A673 (cell line): Measurements from ENCODE around the gene MRPL9. TPM values are rescaled to one million over a fixed set of nuclear protein-coding genes. Genes with fewer than 3 reads are reported as not detected.

Source experiments
- BruUV-seq: library from RNA; stranded (reverse); fragments of 400-500 nt; replicated peaks from 2 replicates; lab custom pipeline; 2021; lab: Mats Ljungman, UMichigan
- CTCF ChIA-PET: fragments of 300-600 bp; sonication (Branson Sonifier 250); formaldehyde crosslinking; loops from one replicate; lab custom pipeline; 2022; ENCODE audit warnings: antibody characterized with exemption; lab: Charles Lee
- POLR2A ChIA-PET: fragments of 300-600 bp; sonication (Branson Sonifier 250); formaldehyde crosslinking; loops from one replicate; lab custom pipeline; 2022; ENCODE audit warnings: antibody characterized with exemption; ENCODE audit not compliant: low non-redundant PET; lab: Charles Lee
- DNase-seq: peaks from one replicate; pipeline ENCODE4 v3.0.0-alpha.2; 2015; ENCODE audit warnings: low spot score
- H3K27ac ChIP-seq: fragments of 200-600 bp; sonication (generic); 2 replicates; pipeline ENCODE4 v1.5.1; 2016; ENCODE audit warnings: mixed run types, low read depth, mild to moderate bottlenecking, mixed read lengths, antibody characterized with exemption, low read length; ENCODE audit not compliant: poor library complexity, severe bottlenecking
- H3K27me3 ChIP-seq: fragments of 200-600 bp; sonication (generic); replicated peaks from 2 replicates; pipeline ENCODE4 v1.6.1; 2017; ENCODE audit warnings: mixed run types, low read depth, mild to moderate bottlenecking, mixed read lengths, antibody characterized with exemption, low read length; ENCODE audit not compliant: insufficient read depth, poor library complexity
- H3K36me3 ChIP-seq: fragments of 200-600 bp; sonication (generic); 2 replicates; pipeline ENCODE4 v1.6.1; 2016; ENCODE audit warnings: mixed run types, mild to moderate bottlenecking, mixed read lengths, antibody characterized with exemption, low read length; ENCODE audit not compliant: insufficient read depth, poor library complexity, severe bottlenecking
- H3K4me1 ChIP-seq: fragments of 200-600 bp; sonication (generic); 2 replicates; pipeline ENCODE4 v1.6.1; 2017; ENCODE audit warnings: mixed run types, mild to moderate bottlenecking, mixed read lengths, antibody characterized with exemption, low read length; ENCODE audit not compliant: insufficient read depth, poor library complexity, severe bottlenecking
- H3K4me3 ChIP-seq: fragments of 200-600 bp; sonication (generic); 2 replicates; pipeline ENCODE4 v1.5.1; 2016; ENCODE audit warnings: low read depth, mixed run types, mild to moderate bottlenecking, mixed read lengths, low read length; ENCODE audit not compliant: poor library complexity, severe bottlenecking
- H3K9me3 ChIP-seq: fragments of 200-600 bp; sonication (generic); 2 replicates; pipeline ENCODE4 v1.6.1; 2016; ENCODE audit warnings: mixed run types, low read depth, mild to moderate bottlenecking, mixed read lengths, antibody characterized with exemption, low read length; ENCODE audit not compliant: poor library complexity, severe bottlenecking
- CTCF ChIP-seq: fragments of 300-800, 200-600 bp; sonication (generic); conservative IDR thresholded peaks from 2 replicates; pipeline ENCODE4 v1.5.1; 2017; ENCODE audit warnings: low read depth, mild to moderate bottlenecking, antibody characterized with exemption, low read length, moderate library complexity, mixed read lengths
- EZH2 ChIP-seq: fragments of 200-600 bp; sonication (generic); IDR thresholded peaks from 2 replicates; pipeline ENCODE4 v1.6.1; 2017; ENCODE audit warnings: borderline replicate concordance, low read depth, mild to moderate bottlenecking, mixed read lengths, antibody characterized with exemption, low read length; ENCODE audit not compliant: poor library complexity, severe bottlenecking
- intact Hi-C: fragments of 100-400 bp; cut with micrococcal nuclease; formaldehyde crosslinking; loops from one replicate; pipeline ENCODE4 v1.10.0; 2022; ENCODE audit not compliant: unreplicated experiment
- total RNA-seq: library from RNA; stranded (reverse); gene quantifications from 2 replicates; pipeline ENCODE4 v1.2.3, GENCODE V29; 2021

MRPL9 gene
- total RNA-seq, 1 experiment from 2014 or later, result 143 TPM

- DNase-seq, result no peak
- intact Hi-C loops, result no loop called here
- ChIA-PET CTCF (no interaction called here), POLR2A (no interaction called here)
- H3K4me3 ChIP-seq, result no peak overlapping the region
- no peak overlapping the region for H3K27ac ChIP-seq
- peaks cover 10% of the 10 kb centered on the region for H3K27me3 ChIP-seq
- BruUV-seq, result no TSS peak
- H3K36me3 ChIP-seq, result no peaks in the 10 kb centered on the region
- no peaks in the 10 kb centered on the region for H3K4me1 ChIP-seq
- TF ChIP-seq EZH2 (no peak), CTCF (no peak)
- no peaks in the 10 kb centered on the region for H3K9me3 ChIP-seq
Observed at GRCh38 chr1:151779852-151780251, 16.6 kb upstream of the MRPL9 start.

DNA sequence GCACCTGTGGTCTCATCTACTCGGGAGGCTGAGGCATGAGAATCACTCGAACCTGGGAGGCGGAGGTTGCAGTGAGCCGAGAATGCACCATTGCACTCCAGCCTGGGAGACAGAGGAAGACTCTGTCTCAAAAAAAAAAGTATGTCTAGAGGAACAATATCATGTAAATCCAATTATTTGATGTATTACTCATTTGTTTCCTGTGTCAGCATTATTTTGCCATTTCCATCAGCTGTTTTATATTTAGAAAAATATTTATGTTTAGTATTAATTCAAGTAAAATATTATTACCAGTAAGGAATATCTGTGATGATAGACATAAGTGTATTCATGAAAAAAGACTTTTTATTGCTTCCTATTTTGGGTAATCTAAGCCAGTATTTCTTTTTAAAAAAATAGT, 14.0 kb upstream of the MRPL9 start:
- POLR2A ChIA-PET, result no interaction called here

DNA sequence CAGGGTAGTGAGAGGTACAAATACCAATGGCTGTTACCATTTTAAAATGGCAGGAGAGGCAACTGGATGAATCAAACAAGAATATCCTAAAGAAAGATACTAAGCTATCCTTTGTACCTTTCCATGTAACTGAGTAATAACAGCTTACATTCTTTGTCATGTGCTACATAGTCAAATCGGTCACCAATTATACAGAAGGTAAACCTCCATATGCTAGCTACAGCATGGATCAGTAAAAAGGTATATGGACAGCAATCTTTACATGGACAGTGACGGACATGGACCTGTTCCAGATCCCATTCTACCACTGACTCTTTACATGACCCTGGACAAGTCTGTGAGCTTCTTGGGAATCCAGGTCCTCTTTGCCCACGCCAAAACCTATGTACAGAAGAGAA, 13.4 kb upstream of the MRPL9 start:
- Histone ChIP-seq H3K4me3 (no peak overlapping the region), H3K36me3 (no peaks in the 10 kb centered on the region), H3K27ac (no peak overlapping the region), H3K4me1 (no peaks in the 10 kb centered on the region), H3K9me3 (no peaks in the 10 kb centered on the region), H3K27me3 (no peaks in the 10 kb centered on the region)
- TF ChIP-seq CTCF (no peak), EZH2 (no peak)
- intact Hi-C loops, result no loop called here
- ChIA-PET POLR2A (interaction anchor here (0.7 kb wide), 1 partner anchor 73 kb away, joined by 3 read pairs; no protein-coding TSS in a partner anchor), CTCF (no interaction called here)
- no TSS peak for BruUV-seq
- DNase-seq, result no peak

More for the DNA sequence above, 14.0 kb upstream of the MRPL9 start:
- Histone ChIP-seq H3K4me3 (no peak overlapping the region), H3K36me3 (no peaks in the 10 kb centered on the region), H3K27ac (no peak overlapping the region), H3K9me3 (no peaks in the 10 kb centered on the region), H3K4me1 (no peaks in the 10 kb centered on the region), H3K27me3 (no peaks in the 10 kb centered on the region)
- DNase-seq, result no peak
- TF ChIP-seq EZH2 (no peak), CTCF (no peak)
- CTCF ChIA-PET, result no interaction called here
- intact Hi-C loops, result no loop called here
- BruUV-seq, result no TSS peak
